IMR-90 (cell line): Measurements from ENCODE around the gene PIRT. TPM values are rescaled to one million over a fixed set of nuclear protein-coding genes. Genes with fewer than 3 reads are reported as not detected.

Source experiments
- ATAC-seq: fragments of 200-7000 bp; cut with Tn5 transposase; 2 replicates; pipeline ENCODE4 v1.9.1; 2020; ENCODE audit warnings: low read depth, mild to moderate bottlenecking, moderate library complexity
- BruUV-seq: library from RNA; stranded (reverse); fragments of 400-500 nt; replicated peaks from 2 replicates; lab custom pipeline; 2021; lab: Mats Ljungman, UMichigan
- CTCF ChIA-PET: fragments of 300-600 bp; formaldehyde crosslinking; extraction: SDS; loops from one replicate; lab custom pipeline; 2021; ENCODE audit warnings: antibody characterized with exemption; lab: Yijun Ruan, JAX
- POLR2A ChIA-PET: fragments of 300-600 bp; sonication (Branson Sonifier 250); formaldehyde crosslinking; loops from one replicate; lab custom pipeline; 2022; ENCODE audit warnings: antibody characterized with exemption; ENCODE audit not compliant: unreplicated experiment; lab: Charles Lee
- DNase-seq: peaks from one replicate; pipeline ENCODE4 v3.0.0; 2013
- H2AFZ ChIP-seq: replicated peaks from 2 replicates; pipeline ENCODE3; 2013; ENCODE audit warnings: low read length, mild to moderate bottlenecking; ENCODE audit not compliant: poor library complexity
- H2AK5ac ChIP-seq: 2 replicates; pipeline ENCODE4 v1.6.1; 2013; ENCODE audit warnings: low read depth, low read length, inconsistent platforms
- H2AK9ac ChIP-seq: replicated peaks from 2 replicates; pipeline ENCODE3; 2013; ENCODE audit warnings: mild to moderate bottlenecking, low read depth, low read length, moderate library complexity; ENCODE audit not compliant: poor library complexity
- H2BK120ac ChIP-seq: 2 replicates; pipeline ENCODE4 v1.6.1; 2013; ENCODE audit warnings: low read depth, low read length, inconsistent platforms
- H2BK15ac ChIP-seq: 3 replicates; pipeline ENCODE4 v1.6.1; 2013; ENCODE audit warnings: low read depth, low read length, inconsistent platforms
- H2BK20ac ChIP-seq: 2 replicates; pipeline ENCODE4 v1.6.1; 2013; ENCODE audit warnings: low read depth, mild to moderate bottlenecking, inconsistent platforms, low read length, moderate library complexity
- H2BK5ac ChIP-seq: 2 replicates; pipeline ENCODE4 v1.6.1; 2013; ENCODE audit warnings: mild to moderate bottlenecking, low read depth, low read length, inconsistent platforms; ENCODE audit not compliant: poor library complexity, severe bottlenecking
- H3K14ac ChIP-seq: replicated peaks from 2 replicates; pipeline ENCODE4 v1.6.1; 2013; ENCODE audit warnings: low read depth, low read length, inconsistent platforms
- H3K18ac ChIP-seq: 2 replicates; pipeline ENCODE4 v1.6.1; 2013; ENCODE audit warnings: low read depth, low read length, control low read depth
- H3K23ac ChIP-seq: 2 replicates; pipeline ENCODE4 v1.6.1; 2013; ENCODE audit warnings: low read depth, low read length, inconsistent platforms
- H3K27ac ChIP-seq: 2 replicates; pipeline ENCODE4 v1.5.1; 2013; ENCODE audit warnings: mild to moderate bottlenecking, control low read depth, low read length; ENCODE audit not compliant: insufficient read depth
- H3K27me3 ChIP-seq: 2 replicates; pipeline ENCODE4 v1.6.1; 2013; ENCODE audit warnings: low read length; ENCODE audit not compliant: control insufficient read depth, insufficient read depth
- H3K36me3 ChIP-seq: 2 replicates; pipeline ENCODE4 v1.6.1; 2013; ENCODE audit warnings: low read length, mixed read lengths; ENCODE audit not compliant: control insufficient read depth, insufficient read depth
- H3K4ac ChIP-seq: 2 replicates; pipeline ENCODE4 v1.6.1; 2013; ENCODE audit warnings: low read depth, low read length, inconsistent platforms
- H3K4me1 ChIP-seq: 2 replicates; pipeline ENCODE4 v1.6.1; 2013; ENCODE audit warnings: low read length, mixed read lengths; ENCODE audit not compliant: control insufficient read depth, insufficient read depth
- H3K4me2 ChIP-seq: 2 replicates; pipeline ENCODE4 v1.6.1; 2013; ENCODE audit warnings: low read depth, mild to moderate bottlenecking, control low read depth, low read length, moderate library complexity
- H3K4me3 ChIP-seq: 2 replicates; pipeline ENCODE4 v1.5.1; 2013; ENCODE audit warnings: low read depth, mild to moderate bottlenecking, control low read depth, low read length, moderate library complexity; ENCODE audit not compliant: insufficient read depth
- H3K56ac ChIP-seq: 2 replicates; pipeline ENCODE4 v1.6.1; 2013; ENCODE audit warnings: low read length, inconsistent platforms; ENCODE audit not compliant: insufficient read depth; ENCODE audit errors: extremely low read depth
- H3K79me1 ChIP-seq, 2 experiments: 2 replicates each; pipeline ENCODE4 v1.6.1; 2013; ENCODE audit warnings: low read length in 2 of 2, inconsistent platforms in 1 of 2, low read depth in 1 of 2
- H3K9ac ChIP-seq: 2 replicates; pipeline ENCODE4 v1.6.1; 2013; ENCODE audit warnings: low read depth, low read length, control low read depth
- H3K9me1 ChIP-seq: 2 replicates; pipeline ENCODE4 v1.6.1; 2013; ENCODE audit warnings: low read length, inconsistent platforms; ENCODE audit not compliant: insufficient read depth
- H3K9me3 ChIP-seq: 2 replicates; pipeline ENCODE4 v1.6.1; 2013; ENCODE audit warnings: low read length; ENCODE audit not compliant: control insufficient read depth, insufficient read depth
- H4K20me1 ChIP-seq: 2 replicates; pipeline ENCODE4 v1.6.1; 2013; ENCODE audit warnings: low read length, inconsistent platforms; ENCODE audit not compliant: insufficient read depth
- H4K5ac ChIP-seq: 2 replicates; pipeline ENCODE4 v1.6.1; 2013; ENCODE audit warnings: mild to moderate bottlenecking, low read depth, low read length, control low read depth
- H4K8ac ChIP-seq, 2 experiments: 2 replicates each; pipeline ENCODE4 v1.6.1; 2013; ENCODE audit warnings: low read depth in 2 of 2, low read length in 2 of 2, control low read depth in 1 of 2, inconsistent platforms in 1 of 2
- H4K91ac ChIP-seq: 2 replicates; pipeline ENCODE4 v1.6.1; 2013; ENCODE audit warnings: low read depth, low read length, inconsistent platforms; ENCODE audit not compliant: insufficient read depth
- BHLHE40 ChIP-seq: fragments of 150-350 bp; IDR thresholded peaks from 2 replicates; pipeline ENCODE4 v1.6.1; 2016; ENCODE audit warnings: mild to moderate bottlenecking, low read depth, low read length
- CEBPB ChIP-seq: IDR thresholded peaks from 2 replicates; pipeline ENCODE4 v1.6.1; 2012; ENCODE audit warnings: low read depth, low read length, improper control_type of control experiment
- CHD1 ChIP-seq: IDR thresholded peaks from 2 replicates; pipeline ENCODE4 v1.6.1; 2012; ENCODE audit warnings: low read depth, low read length, improper control_type of control experiment
- FOS ChIP-seq: fragments of 150-350 bp; IDR thresholded peaks from 2 replicates; pipeline ENCODE4 v1.6.1; 2016; ENCODE audit warnings: low read depth, low read length
- MAFK ChIP-seq: IDR thresholded peaks from 2 replicates; pipeline ENCODE4 v1.6.1; 2012; ENCODE audit warnings: low read depth, low read length, improper control_type of control experiment
- MAZ ChIP-seq: IDR thresholded peaks from 2 replicates; pipeline ENCODE4 v1.6.1; 2012; ENCODE audit warnings: low read depth, mild to moderate bottlenecking, low read length, improper control_type of control experiment, moderate library complexity, borderline replicate concordance
- MXI1 ChIP-seq: IDR thresholded peaks from 2 replicates; pipeline ENCODE4 v1.6.1; 2012; ENCODE audit warnings: low read depth, mild to moderate bottlenecking, low read length, moderate library complexity, borderline replicate concordance
- NFE2L2 ChIP-seq: fragments of 150-350 bp; IDR thresholded peaks from 2 replicates; pipeline ENCODE4 v1.6.1; 2016; ENCODE audit warnings: low read depth, mild to moderate bottlenecking, low read length
- POLR2A ChIP-seq: IDR thresholded peaks from 2 replicates; pipeline ENCODE4 v1.6.1; 2012; ENCODE audit warnings: mild to moderate bottlenecking, low read depth, low read length
- RAD21 ChIP-seq: IDR thresholded peaks from 2 replicates; pipeline ENCODE4 v1.6.1; 2012; ENCODE audit warnings: low read length, improper control_type of control experiment
- RCOR1 ChIP-seq: IDR thresholded peaks from 2 replicates; pipeline ENCODE4 v1.6.1; 2012; ENCODE audit warnings: mild to moderate bottlenecking, low read length, improper control_type of control experiment; ENCODE audit not compliant: insufficient replicate concordance
- RFX5 ChIP-seq: IDR thresholded peaks from 2 replicates; pipeline ENCODE4 v1.8.0; 2012; ENCODE audit warnings: low read depth, mild to moderate bottlenecking, low read length, moderate library complexity
- SMC3 ChIP-seq: fragments of 150-350 bp; IDR thresholded peaks from 2 replicates; pipeline ENCODE4 v1.6.1; 2016; ENCODE audit warnings: low read depth, mild to moderate bottlenecking, antibody characterized with exemption, low read length, moderate library complexity
- WGBS, 2 experiments: methylation state at CpG; one replicate each; pipeline versions ENCODE4 v1.1.5 to v1.1.7; 2013; ENCODE audit warnings: missing lambda C conversion rate in 2 of 2; ENCODE audit not compliant: insufficient read length in 1 of 2; ENCODE audit errors: extremely low coverage in 2 of 2; 5-methylcytosine and 5-hydroxymethylcytosine counted together
- dilution Hi-C: fragments of 300-500 bp; cut with HindIII; formaldehyde crosslinking; loops from one replicate; pipeline ENCODE4 v1.14.3; 2018; ENCODE audit warnings: low sequenced_read_pairs; ENCODE audit not compliant: unreplicated experiment
- in situ Hi-C: fragments of 300-500 bp; cut with MboI; formaldehyde crosslinking; loops from 3 replicates; pipeline ENCODE4 v1.14.3; 2019; ENCODE audit warnings: low sequenced_read_pairs, inconsistent platforms, mixed read lengths
- intact Hi-C: fragments of 100-400 bp; cut with micrococcal nuclease; formaldehyde crosslinking; loops from 2 replicates; pipeline ENCODE4 v1.10.0; 2022
- polyA plus RNA-seq, 3 experiments: library from polyadenylated mRNA; depleted of rRNA; stranded (reverse); fragments of >200 nt; gene quantifications; 2 replicates each; pipeline ENCODE4 v1.2.3, GENCODE V29; 2012; ENCODE audit warnings: low replicate concordance in 1 of 3
- total RNA-seq: library from RNA; depleted of rRNA; stranded (reverse); fragments of >200 nt; gene quantifications from 2 replicates; pipeline ENCODE4 v1.2.3, GENCODE V29; 2012
- TF ChIP-seq, protein P1 (sequence below): conservative IDR thresholded peaks from 2 replicates; pipeline ENCODE4 v1.5.1; 2012; ENCODE audit warnings: mild to moderate bottlenecking, low read depth, low read length, improper control_type of control experiment
- TF ChIP-seq, protein P2 (sequence below): fragments of 150-350 bp; IDR thresholded peaks from 2 replicates; pipeline ENCODE4 v1.6.1; 2016; ENCODE audit warnings: low read depth, mild to moderate bottlenecking, low read length, moderate library complexity, borderline replicate concordance
- TF ChIP-seq, protein P3 (sequence below): fragments of 150-350 bp; IDR thresholded peaks from 2 replicates; pipeline ENCODE4 v1.6.1; 2017; ENCODE audit warnings: mild to moderate bottlenecking, antibody characterized with exemption, low read length, low read depth

Gene PIRT
- total and polyA plus RNA-seq, 2 of the 4 experiments (the other 2 are of a cell fraction), result not detected

DNA sequence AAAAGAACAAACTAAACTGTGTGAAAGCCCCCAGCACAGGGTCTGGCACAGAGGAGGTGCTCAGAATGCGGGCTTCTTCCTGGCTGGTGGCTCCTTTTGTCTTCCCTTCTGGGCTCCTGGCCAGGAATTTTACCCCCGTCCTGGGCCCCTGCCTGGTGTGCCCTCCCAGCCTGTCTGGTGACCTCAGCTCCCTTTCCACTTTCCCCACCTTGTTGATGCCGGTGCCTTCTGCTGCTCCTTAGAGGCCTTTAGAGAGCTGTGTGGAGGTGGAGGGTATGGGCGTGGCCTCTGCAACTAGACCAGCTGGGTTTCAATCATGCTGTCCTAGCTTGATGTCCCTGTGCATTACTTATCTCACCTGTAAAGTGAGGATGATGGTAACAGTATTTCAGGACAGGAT is 16.8 kb downstream of the PIRT start:
- 40% methylated on average over 1 of the region's 4 CpGs; no CpG with 5 or more reads in 1 of the 2 experiments for WGBS, 2 experiments
- CTCF ChIA-PET, result no interaction called here

More for the DNA sequence above, 16.8 kb downstream of the PIRT start:
- Histone ChIP-seq H3K4me1 (no peaks in the 10 kb centered on the region), H2AK9ac (no peak overlapping the region), H3K9ac (no peak overlapping the region), H3K27me3 (no peaks in the 10 kb centered on the region), H3K4ac (no peak overlapping the region), H3K9me3 (no peaks in the 10 kb centered on the region), H2BK5ac (no peak overlapping the region), H3K18ac (no peak overlapping the region), H3K23ac (no peak overlapping the region), H4K8ac (no peak overlapping the region), H3K27ac (no peak overlapping the region), H4K20me1 (no peaks in the 10 kb centered on the region), H3K14ac (no peak overlapping the region), H3K4me3 (no peak overlapping the region), H3K79me1 (no peaks in the 10 kb centered on the region), H2AFZ (no peak overlapping the region), H3K36me3 (no peaks in the 10 kb centered on the region), H3K56ac (no peak overlapping the region), H3K9me1 (no peaks in the 10 kb centered on the region), H2AK5ac (no peak overlapping the region), H2BK20ac (no peak overlapping the region), H4K91ac (no peak overlapping the region), H3K4me2 (no peak overlapping the region), H4K5ac (no peak overlapping the region), H2BK120ac (no peak overlapping the region), H2BK15ac (no peak overlapping the region)
- intact Hi-C loops, result no loop called here
- in situ Hi-C loops, result no loop called here
- DNase-seq (no peak), ATAC-seq (no peak)
- POLR2A ChIA-PET, result no interaction called here
- TF ChIP-seq RCOR1 (no peak), NFE2L2 (no peak), CEBPB (no peak), POLR2A (no peak), FOS (no peak), RAD21 (no peak), MAZ (no peak), RFX5 (no peak), CHD1 (no peak), BHLHE40 (no peak), SMC3 (no peak), MAFK (no peak), MXI1 (no peak)
- TF ChIP-seq, protein P1, sequence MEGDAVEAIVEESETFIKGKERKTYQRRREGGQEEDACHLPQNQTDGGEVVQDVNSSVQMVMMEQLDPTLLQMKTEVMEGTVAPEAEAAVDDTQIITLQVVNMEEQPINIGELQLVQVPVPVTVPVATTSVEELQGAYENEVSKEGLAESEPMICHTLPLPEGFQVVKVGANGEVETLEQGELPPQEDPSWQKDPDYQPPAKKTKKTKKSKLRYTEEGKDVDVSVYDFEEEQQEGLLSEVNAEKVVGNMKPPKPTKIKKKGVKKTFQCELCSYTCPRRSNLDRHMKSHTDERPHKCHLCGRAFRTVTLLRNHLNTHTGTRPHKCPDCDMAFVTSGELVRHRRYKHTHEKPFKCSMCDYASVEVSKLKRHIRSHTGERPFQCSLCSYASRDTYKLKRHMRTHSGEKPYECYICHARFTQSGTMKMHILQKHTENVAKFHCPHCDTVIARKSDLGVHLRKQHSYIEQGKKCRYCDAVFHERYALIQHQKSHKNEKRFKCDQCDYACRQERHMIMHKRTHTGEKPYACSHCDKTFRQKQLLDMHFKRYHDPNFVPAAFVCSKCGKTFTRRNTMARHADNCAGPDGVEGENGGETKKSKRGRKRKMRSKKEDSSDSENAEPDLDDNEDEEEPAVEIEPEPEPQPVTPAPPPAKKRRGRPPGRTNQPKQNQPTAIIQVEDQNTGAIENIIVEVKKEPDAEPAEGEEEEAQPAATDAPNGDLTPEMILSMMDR, result no peak
- TF ChIP-seq, protein P2, sequence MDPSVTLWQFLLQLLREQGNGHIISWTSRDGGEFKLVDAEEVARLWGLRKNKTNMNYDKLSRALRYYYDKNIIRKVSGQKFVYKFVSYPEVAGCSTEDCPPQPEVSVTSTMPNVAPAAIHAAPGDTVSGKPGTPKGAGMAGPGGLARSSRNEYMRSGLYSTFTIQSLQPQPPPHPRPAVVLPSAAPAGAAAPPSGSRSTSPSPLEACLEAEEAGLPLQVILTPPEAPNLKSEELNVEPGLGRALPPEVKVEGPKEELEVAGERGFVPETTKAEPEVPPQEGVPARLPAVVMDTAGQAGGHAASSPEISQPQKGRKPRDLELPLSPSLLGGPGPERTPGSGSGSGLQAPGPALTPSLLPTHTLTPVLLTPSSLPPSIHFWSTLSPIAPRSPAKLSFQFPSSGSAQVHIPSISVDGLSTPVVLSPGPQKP, result no peak
- TF ChIP-seq, protein P3, sequence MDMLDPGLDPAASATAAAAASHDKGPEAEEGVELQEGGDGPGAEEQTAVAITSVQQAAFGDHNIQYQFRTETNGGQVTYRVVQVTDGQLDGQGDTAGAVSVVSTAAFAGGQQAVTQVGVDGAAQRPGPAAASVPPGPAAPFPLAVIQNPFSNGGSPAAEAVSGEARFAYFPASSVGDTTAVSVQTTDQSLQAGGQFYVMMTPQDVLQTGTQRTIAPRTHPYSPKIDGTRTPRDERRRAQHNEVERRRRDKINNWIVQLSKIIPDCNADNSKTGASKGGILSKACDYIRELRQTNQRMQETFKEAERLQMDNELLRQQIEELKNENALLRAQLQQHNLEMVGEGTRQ, result no peak
- dilution Hi-C loops, result no loop called here
- no TSS peak for BruUV-seq
